ENCODE data around the gene FOXP1. TPM values are rescaled to one million over a fixed set of nuclear protein-coding genes. Genes with fewer than 3 reads are reported as not detected.
"Not testable (repeated sequence)": the region's sequence is repeated elsewhere in the genome, so short reads cannot be mapped to it uniquely, and the experiment has no call there.

FOXP1 gene
- polyA plus RNA-seq, 1 donor from 2014 or later = 5.6 TPM

DNA sequence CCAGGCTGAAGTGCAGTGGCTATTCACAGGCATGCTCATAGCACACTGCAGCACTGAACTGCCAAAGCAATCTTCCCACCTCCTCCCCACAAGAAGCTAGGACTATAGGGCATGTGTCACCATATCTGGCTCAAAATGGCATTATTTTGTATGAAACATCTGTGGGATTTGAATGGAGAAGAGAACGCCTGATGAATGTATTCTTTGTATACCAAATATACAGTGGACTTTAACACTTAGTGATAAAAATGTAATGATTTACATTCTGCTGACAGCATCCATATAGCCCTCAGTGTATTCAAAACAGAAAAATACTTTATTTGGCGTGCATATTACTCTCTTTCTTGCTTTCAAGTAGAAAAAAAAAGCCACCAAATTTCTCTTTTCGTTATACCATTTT is 257.8 kb downstream of the FOXP1 start:
- Histone ChIP-seq H3F3A (ENCODE audit: insufficient read depth, low read length, poor library complexity, severe bottlenecking) (no peaks in the 10 kb centered on the region), H3K4me3 (ENCODE audit: low read length) (no peak overlapping the region), H3K9ac (ENCODE audit: low read length) (no peak overlapping the region), H3K4me2 (ENCODE audit: low read length) (no peak overlapping the region), H3K9me3 (ENCODE audit: low read length) (no peaks in the 10 kb centered on the region), H4K20me1 (ENCODE audit: insufficient read depth) (no peaks in the 10 kb centered on the region), H3K36me3 (ENCODE audit: insufficient read depth, low read length) (no peaks in the 10 kb centered on the region), H3K27me3 (ENCODE audit: insufficient read depth, low read depth, low read length) (no peaks in the 10 kb centered on the region), H3K79me2 (replicated peaks; ENCODE audit: insufficient read depth, low read length) (no peaks in the 10 kb centered on the region), H2AFZ (ENCODE audit: low read depth, low read length) (no peak overlapping the region), H3K9me2 (ENCODE audit: insufficient read depth, low read length) (no peaks in the 10 kb centered on the region), H3K27ac (ENCODE audit: low read length) (no peak overlapping the region)
- no peak for TF ChIP-seq EP300 (conservative IDR thresholded peaks at IDR 0.05; ENCODE audit: poor library complexity, severe bottlenecking)
- TF ChIP-seq EZH2 (IDR thresholded peaks at IDR 0.05; ENCODE audit: borderline replicate concordance, insufficient read depth, low read length, poor library complexity, severe bottlenecking) = no peak
- no peak for TF ChIP-seq RAD21 (conservative IDR thresholded peaks at IDR 0.05)
- no peak for TF ChIP-seq TAF1 (IDR thresholded peaks at IDR 0.05; ENCODE audit: low read depth)
- no peak for TF ChIP-seq REST (IDR thresholded peaks at IDR 0.05; ENCODE audit: borderline replicate concordance)
- TF ChIP-seq, protein P1, sequence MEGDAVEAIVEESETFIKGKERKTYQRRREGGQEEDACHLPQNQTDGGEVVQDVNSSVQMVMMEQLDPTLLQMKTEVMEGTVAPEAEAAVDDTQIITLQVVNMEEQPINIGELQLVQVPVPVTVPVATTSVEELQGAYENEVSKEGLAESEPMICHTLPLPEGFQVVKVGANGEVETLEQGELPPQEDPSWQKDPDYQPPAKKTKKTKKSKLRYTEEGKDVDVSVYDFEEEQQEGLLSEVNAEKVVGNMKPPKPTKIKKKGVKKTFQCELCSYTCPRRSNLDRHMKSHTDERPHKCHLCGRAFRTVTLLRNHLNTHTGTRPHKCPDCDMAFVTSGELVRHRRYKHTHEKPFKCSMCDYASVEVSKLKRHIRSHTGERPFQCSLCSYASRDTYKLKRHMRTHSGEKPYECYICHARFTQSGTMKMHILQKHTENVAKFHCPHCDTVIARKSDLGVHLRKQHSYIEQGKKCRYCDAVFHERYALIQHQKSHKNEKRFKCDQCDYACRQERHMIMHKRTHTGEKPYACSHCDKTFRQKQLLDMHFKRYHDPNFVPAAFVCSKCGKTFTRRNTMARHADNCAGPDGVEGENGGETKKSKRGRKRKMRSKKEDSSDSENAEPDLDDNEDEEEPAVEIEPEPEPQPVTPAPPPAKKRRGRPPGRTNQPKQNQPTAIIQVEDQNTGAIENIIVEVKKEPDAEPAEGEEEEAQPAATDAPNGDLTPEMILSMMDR (IDR thresholded peaks at IDR 0.05; ENCODE audit: poor library complexity, severe bottlenecking) = no peak
- TF ChIP-seq POLR2AphosphoS5 (IDR thresholded peaks at IDR 0.05) = no peak
- no peak for TF ChIP-seq MXI1 (conservative IDR thresholded peaks at IDR 0.05; ENCODE audit: poor library complexity, severe bottlenecking)
- TF ChIP-seq SMC3 (conservative IDR thresholded peaks at IDR 0.05; ENCODE audit: poor library complexity) = no peak

DNA sequence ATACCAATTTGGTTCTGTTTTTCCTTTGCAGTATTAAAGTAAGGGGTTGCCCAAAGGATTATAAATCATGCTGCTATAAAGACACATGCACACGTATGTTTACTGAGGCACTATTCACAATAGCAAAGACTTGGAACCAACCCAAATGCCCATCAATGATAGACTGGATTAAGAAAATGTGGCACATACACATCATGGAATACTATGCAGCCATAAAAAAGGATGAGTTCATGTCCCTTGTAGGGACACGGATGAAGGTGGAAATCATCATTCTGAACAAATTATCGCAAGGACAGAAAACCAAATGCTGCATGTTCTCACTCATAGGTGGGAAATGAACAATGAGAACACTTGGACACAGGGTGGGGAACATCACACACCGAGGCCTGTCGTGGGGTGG is 259.3 kb downstream of the FOXP1 start:
- H2AFZ ChIP-seq (ENCODE audit: low read depth, low read length); H3K79me2 ChIP-seq (replicated peaks; ENCODE audit: insufficient read depth, low read length); H3K9me2 ChIP-seq (ENCODE audit: insufficient read depth, low read length); H3F3A ChIP-seq (ENCODE audit: insufficient read depth, low read length, poor library complexity, severe bottlenecking); H3K9me3 ChIP-seq (ENCODE audit: low read length); H4K20me1 ChIP-seq (ENCODE audit: insufficient read depth); H3K4me3 ChIP-seq (ENCODE audit: low read length); H3K4me2 ChIP-seq (ENCODE audit: low read length); H3K36me3 ChIP-seq (ENCODE audit: insufficient read depth, low read length); H3K9ac ChIP-seq (ENCODE audit: low read length); H3K27me3 ChIP-seq (ENCODE audit: insufficient read depth, low read depth, low read length); H3K27ac ChIP-seq (ENCODE audit: low read length): not testable (repeated sequence)

- no peak overlapping the region for H3K27ac ChIP-seq (ENCODE audit: low read length)
- no peak overlapping the region for H3K4me2 ChIP-seq (ENCODE audit: low read length)
- no peaks in the 10 kb centered on the region for H3K27me3 ChIP-seq (ENCODE audit: insufficient read depth, low read depth, low read length)
- no peak overlapping the region for H3K4me3 ChIP-seq (ENCODE audit: low read length)
- no peak for TF ChIP-seq TAF1 (IDR thresholded peaks at IDR 0.05; ENCODE audit: low read depth)
- TF ChIP-seq RAD21 (conservative IDR thresholded peaks at IDR 0.05) = no peak
- TF ChIP-seq SMC3 (conservative IDR thresholded peaks at IDR 0.05; ENCODE audit: poor library complexity) = no peak
- no peak for TF ChIP-seq REST (IDR thresholded peaks at IDR 0.05; ENCODE audit: borderline replicate concordance)
- H3F3A ChIP-seq (ENCODE audit: insufficient read depth, low read length, poor library complexity, severe bottlenecking) = no peaks in the 10 kb centered on the region
- H3K36me3 ChIP-seq (ENCODE audit: insufficient read depth, low read length) = no peaks in the 10 kb centered on the region
- H3K9me3 ChIP-seq (ENCODE audit: low read length) = no peaks in the 10 kb centered on the region
- no peaks in the 10 kb centered on the region for H3K79me2 ChIP-seq (replicated peaks; ENCODE audit: insufficient read depth, low read length)
- no peaks in the 10 kb centered on the region for H4K20me1 ChIP-seq (ENCODE audit: insufficient read depth)
- H2AFZ ChIP-seq (ENCODE audit: low read depth, low read length) = no peak overlapping the region
- H3K9ac ChIP-seq (ENCODE audit: low read length) = no peak overlapping the region
- no peaks in the 10 kb centered on the region for H3K9me2 ChIP-seq (ENCODE audit: insufficient read depth, low read length)
Observed at GRCh38 chr3:71323558-71323957, 260.0 kb downstream of the FOXP1 start.
